HG03575 (cell line): ENCODE results near the gene TNNI2.

Experiments
- ATAC-seq: cut with Tn5 transposase; IDR thresholded peaks from one replicate; pipeline ENCODE4 v1.9.1; 2021; ENCODE audit not compliant: unreplicated experiment, insufficient number of reproducible peaks, low FRiP score; ENCODE audit errors: extremely low read depth

The TNNI2 gene

DNA sequence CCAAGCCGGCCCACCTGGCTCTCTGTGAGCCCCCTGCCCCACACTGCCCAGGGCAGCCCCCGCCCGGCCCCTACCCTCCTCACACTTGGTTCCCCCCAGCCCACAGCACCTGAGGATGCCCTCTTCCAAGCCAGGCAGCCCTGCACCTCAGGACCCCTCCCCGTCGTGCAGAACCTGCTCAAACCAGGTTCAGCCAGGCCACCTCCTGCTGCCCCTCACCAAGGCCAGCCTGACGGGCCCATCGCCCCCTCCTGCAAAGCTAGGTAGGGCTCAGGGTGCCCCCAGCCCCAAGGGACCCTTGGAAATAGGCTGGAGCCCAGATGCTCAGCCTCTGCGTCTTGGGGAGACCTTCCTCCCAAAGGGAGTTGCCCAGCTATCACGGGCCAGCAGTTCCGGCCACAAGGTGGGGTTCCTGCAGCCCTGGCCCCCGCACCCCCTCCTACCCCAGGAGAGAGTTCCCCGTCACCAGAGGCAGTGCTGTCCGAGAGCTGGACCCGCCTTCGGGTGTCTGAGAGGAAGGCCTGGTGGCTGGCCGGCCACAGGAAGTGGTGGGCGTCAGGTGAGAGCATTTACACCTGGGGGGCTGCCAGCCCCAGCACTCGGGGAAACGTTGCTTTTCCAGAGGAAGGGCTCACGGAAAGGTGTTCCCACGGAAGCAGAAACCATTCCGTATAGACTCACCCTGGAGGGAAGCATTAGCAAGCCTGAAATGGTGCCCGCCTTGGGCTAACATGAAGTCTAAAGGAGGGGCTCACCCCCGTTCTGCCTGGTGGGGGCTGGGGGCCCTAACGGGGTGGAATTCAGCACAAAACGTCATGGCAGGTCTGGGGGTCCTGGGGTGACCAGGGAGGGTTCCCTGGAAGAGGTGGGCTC is 7.2 kb upstream of the TNNI2 start:
- ATAC-seq: no peak

DNA sequence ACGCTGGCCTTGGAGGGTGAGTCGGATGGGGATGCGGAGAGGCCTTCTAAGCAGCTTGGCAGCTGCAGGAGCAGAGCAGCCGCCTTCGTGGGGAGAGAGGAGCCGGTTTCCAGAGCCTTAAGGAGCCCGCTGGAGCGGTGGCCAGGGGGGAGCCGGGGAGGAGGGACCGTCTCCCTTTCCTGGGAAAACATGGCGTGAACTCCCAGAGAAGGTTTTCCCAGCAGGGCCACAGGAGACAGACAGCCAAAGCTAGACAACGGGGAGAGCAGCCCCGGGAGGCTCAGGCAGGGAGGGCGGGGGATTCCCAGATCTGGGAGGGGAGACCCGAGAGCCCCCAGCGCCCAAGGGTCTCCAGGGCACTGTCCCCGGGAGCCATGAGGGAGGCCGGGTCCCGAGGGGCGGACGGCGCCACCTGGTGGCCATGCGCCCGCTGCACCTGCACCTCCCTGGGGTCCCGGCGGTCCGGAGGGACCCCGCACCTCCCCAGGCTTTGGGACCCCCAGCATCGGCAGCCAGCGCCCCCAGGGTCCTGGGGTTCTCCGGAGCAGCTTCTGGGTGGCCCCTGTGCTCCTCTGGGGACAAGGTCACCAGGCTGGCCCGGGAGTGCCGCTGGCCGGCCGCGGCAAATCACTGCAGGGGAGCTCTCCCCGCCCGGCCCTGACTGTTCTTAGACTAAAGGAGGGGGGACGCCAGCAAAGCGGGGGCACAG is 6.4 kb upstream of the TNNI2 start:
- no peak for ATAC-seq

DNA sequence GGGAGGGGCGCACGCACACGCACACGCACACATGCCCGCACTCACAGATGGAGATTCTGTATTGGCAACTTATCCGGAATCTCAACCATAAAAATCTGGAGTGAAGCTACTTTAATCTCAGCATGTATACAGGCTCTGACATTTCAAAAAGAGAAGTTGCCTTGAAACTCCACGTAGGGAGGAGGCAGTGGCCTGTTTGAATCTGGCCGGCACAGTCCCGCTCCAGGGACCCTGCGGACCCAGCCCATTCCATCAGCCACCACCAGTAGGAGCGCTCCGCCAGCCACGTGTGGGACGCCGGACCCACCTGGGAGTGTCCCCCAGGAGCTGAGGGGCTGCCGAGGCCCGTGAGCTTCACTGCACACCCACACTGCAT is 5.9 kb upstream of the TNNI2 start:
- ATAC-seq: no peak

GRCh38 chr11:1834062-1834610 is 4.6 kb upstream of the TNNI2 start:
- ATAC-seq: no peak

- ATAC-seq: no peak
Observed at GRCh38 chr11:1834779-1835670, 3.8 kb upstream of the TNNI2 start, which contains the start of gene SYT8. Gene SYT8, plus strand, starts transcription at chr11:1834990. Its CDS starts 116 bp downstream, at chr11:1835106.

DNA sequence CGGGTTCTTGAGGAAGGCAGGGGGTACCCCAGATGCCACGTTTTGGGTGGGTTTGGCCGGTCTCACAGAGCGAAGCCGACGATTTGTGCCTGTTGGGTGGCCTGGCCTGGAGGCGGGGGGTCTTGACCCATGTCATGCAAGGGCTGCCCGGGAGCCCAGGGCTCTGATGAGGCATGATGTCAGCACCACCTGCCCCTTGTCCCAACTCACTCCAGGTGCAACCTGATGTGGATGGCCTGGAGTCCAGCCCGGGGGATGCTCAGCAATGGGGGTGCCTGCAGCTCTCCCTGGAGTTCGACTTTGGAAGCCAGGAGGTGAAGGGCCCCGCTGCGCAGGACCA is 3.1 kb upstream of the TNNI2 start:
- ATAC-seq: no peak

DNA sequence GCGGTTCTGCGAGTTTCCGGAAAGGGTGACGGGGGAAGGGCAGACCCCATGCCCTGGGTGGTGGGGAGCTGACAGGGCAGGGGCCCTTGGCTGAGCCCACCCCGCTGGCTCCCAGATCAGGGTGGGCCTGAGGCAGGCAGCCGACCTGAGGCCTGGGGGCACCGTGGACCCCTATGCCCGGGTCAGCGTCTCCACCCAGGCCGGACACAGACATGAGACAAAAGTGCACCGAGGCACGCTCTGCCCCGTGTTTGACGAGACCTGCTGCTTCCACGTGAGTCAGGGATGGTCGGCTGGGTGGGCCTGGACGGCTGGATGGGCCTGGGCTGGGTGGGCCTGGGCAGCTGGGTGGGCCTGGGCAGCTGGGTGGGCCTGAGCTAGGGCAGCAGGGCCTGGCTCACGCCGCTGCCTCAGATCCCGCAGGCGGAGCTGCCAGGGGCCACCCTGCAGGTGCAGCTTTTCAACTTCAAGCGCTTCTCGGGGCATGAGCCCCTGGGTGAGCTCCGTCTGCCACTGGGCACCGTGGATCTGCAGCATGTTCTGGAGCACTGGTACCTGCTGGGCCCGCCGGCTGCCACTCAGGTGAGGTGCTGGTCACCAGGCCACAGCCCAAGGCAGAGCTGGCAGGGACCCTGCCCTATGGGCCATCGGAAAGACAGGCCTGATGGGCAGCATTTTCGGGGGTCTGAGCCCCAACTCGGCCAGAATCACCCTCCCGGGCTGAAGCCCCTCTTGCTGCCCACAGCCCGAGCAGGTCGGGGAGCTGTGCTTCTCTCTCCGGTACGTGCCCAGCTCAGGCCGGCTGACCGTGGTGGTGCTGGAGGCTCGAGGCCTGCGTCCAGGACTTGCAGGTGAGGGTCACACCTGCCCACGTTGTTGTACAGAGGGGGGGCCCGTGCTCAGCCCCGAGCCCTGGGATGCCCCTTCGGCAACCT is 2.5 kb upstream of the TNNI2 start:
- no peak for ATAC-seq

GRCh38 chr11:1837171-1838076 is 1.4 kb upstream of the TNNI2 start:
- no peak for ATAC-seq

- ATAC-seq: no peak
Observed at GRCh38 chr11:1838077-1838425, 730 bp upstream of the TNNI2 start.

- ATAC-seq: no peak
Observed at GRCh38 chr11:1839204-1839923, 583 bp downstream of the TNNI2 start.

GRCh38 chr11:1839924-1840779 is 1.4 kb downstream of the TNNI2 start:
- ATAC-seq: no peak

GRCh38 chr11:1840780-1841480 is 2.1 kb downstream of the TNNI2 start:
- no peak for ATAC-seq

DNA sequence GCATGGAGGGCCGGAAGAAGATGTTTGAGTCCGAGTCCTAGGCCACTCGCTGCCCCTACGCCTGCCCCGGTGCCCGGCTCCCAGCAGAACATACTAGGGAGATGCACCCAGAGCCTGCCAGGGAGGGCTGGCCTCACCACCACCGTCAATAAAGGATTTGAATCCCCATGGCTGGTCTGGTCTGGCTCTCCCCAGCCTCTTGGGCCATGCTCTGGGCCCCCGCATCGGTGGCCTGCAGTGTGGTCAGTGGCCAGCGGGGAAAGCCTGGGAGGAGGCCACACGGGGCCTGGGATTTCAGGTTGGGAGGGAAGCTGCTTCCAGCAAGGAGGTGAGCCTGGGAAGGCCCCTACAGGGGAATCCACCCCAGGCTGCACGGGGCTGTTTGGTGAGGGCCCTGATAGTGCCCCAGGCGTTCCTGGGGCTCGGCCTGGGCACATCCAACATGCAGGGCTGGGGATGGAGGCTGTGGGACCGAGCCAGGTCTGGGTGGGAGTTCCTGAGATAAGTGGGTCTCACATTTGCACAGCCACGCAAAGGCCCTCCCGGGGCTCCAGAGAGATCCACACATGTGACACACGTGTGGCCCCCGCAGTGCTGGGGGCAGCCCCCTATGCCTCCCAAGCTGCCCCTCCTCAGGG is 2.8 kb downstream of the TNNI2 start:
- no peak for ATAC-seq

DNA sequence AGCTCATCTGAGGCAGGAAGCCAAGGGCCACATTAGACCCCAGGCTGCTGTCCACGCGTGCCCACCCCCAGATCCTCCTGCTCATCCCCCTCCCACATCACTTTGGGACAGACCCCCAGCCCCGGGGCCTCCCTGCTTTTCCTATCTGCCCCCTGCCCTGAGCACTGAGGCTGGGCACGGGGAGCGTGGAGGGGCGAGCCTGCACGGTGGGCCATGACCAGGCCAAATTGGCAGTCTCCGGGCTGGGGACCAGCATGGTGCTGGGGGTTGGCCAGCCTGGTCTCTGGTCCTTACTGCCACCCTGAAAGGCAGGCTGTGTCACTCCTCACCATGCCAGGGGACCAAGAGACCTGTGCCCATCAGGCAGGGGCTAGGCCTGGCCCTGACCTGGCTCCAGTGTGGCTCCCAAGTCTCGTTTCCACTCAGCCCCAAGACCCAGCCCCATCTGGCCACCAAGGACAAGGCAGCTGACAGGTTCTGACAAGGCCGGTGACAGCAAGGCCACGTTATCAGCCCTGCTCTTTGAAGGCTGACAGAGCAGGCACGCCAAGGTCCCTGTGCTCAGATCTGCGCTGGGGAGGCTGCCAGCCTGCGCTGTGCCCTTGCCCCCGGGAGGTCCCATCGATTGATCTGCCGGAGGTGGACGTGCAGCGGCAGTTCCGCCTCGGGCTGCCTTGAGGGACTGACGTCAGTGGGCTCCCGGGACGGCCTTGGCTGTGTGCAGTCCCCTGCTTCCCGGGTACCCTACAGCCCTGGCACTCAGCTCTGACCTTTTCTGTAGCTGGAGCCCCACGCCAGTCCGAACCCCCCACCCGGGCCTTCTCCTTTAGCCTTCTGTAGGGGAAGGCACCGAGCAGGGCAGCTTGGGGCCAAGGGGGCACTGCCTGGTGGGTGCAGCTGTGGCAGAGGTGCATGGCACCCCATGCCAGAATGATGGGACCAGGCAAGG is 3.6 kb downstream of the TNNI2 start:
- no peak for ATAC-seq
